GM08714 (cell line): ENCODE measurements around the gene ANKRD24.
A peak's percentile ranks its signal among the peaks of the same experiment; 100 is the strongest.
"Not testable (repeated sequence)": the region's sequence is repeated elsewhere in the genome, so short reads cannot be mapped to it uniquely, and the experiment has no call there.

ENCODE experiments used
- H3K4me3 ChIP-seq: fragments of 200-500 bp; sonication (Bioruptor generic); 2 replicates; pipeline ENCODE4 v1.5.1; 2014; ENCODE audit warnings: mild to moderate bottlenecking, low read length, inconsistent platforms
- ZNF274 ChIP-seq: IDR thresholded peaks from 2 replicates; pipeline ENCODE4 v1.6.1; 2012; ENCODE audit warnings: mild to moderate bottlenecking, low read depth, low read length

ANKRD24 gene

GRCh38 chr19:4241824-4242430 is 59.4 kb downstream of the ANKRD24 start:
- no peak for TF ChIP-seq ZNF274
- no peak overlapping the region for H3K4me3 ChIP-seq

- not testable (repeated sequence) for H3K4me3 ChIP-seq
Measured at GRCh38 chr19:4245938-4246337, 63.4 kb downstream of the ANKRD24 start.

GRCh38 chr19:4246767-4247593 is 64.5 kb downstream of the ANKRD24 start, which contains the start of gene YJU2:
Gene YJU2 (plus strand): TSS chr19:4247080. CDS start chr19:4247147, 67 bp downstream.
- no peak for TF ChIP-seq ZNF274
- peak within 1 kb of the TSS; percentile 82 for H3K4me3 ChIP-seq

- no peak for TF ChIP-seq ZNF274
- no peak overlapping the region for H3K4me3 ChIP-seq
Measured at GRCh38 chr19:4256563-4256962, 74.1 kb downstream of the ANKRD24 start.

GRCh38 chr19:4257025-4257424 is 74.5 kb downstream of the ANKRD24 start:
- no peak overlapping the region for H3K4me3 ChIP-seq
- TF ChIP-seq ZNF274 = no peak

GRCh38 chr19:4258181-4258580 is 75.7 kb downstream of the ANKRD24 start:
- TF ChIP-seq ZNF274 = no peak
- H3K4me3 ChIP-seq = no peak overlapping the region

GRCh38 chr19:4260613-4261191 is 78.2 kb downstream of the ANKRD24 start:
- no peak for TF ChIP-seq ZNF274

GRCh38 chr19:4264812-4265211 is 82.3 kb downstream of the ANKRD24 start:
- no peak for TF ChIP-seq ZNF274

More at GRCh38 chr19:4260613-4261191, 78.2 kb downstream of the ANKRD24 start:
- no peak overlapping the region for H3K4me3 ChIP-seq

GRCh38 chr19:4266253-4267000 is 83.9 kb downstream of the ANKRD24 start:
- no peak overlapping the region for H3K4me3 ChIP-seq
- TF ChIP-seq ZNF274 = no peak

More at GRCh38 chr19:4264812-4265211, 82.3 kb downstream of the ANKRD24 start:
- H3K4me3 ChIP-seq = no peak overlapping the region

- no peak for TF ChIP-seq ZNF274
- no peak overlapping the region for H3K4me3 ChIP-seq
Measured at GRCh38 chr19:4267101-4267900, 84.8 kb downstream of the ANKRD24 start.

GRCh38 chr19:4267901-4268815 is 85.7 kb downstream of the ANKRD24 start:
- no peak for TF ChIP-seq ZNF274
- H3K4me3 ChIP-seq = no peak overlapping the region

GRCh38 chr19:4268816-4269430 is 86.4 kb downstream of the ANKRD24 start:
- H3K4me3 ChIP-seq = no peak overlapping the region
- TF ChIP-seq ZNF274 = no peak
